ACC112 (cell line): ENCODE measurements around the gene FOXN3.

Experiments
- H2AFZ ChIP-seq: fragments of 200-600 bp; sonication (generic); one replicate; pipeline ENCODE4 v1.6.0; 2017; ENCODE audit warnings: antibody characterized with exemption, low read length; ENCODE audit not compliant: unreplicated experiment
- H3K27ac ChIP-seq: fragments of 200-600 bp; sonication (generic); 2 replicates; pipeline ENCODE4 v1.5.1; 2014; ENCODE audit warnings: low read depth, mild to moderate bottlenecking, antibody characterized with exemption, low read length, moderate library complexity
- H3K27me3 ChIP-seq: fragments of 200-600 bp; sonication (generic); 2 replicates; pipeline ENCODE4 v1.6.1; 2014; ENCODE audit warnings: mild to moderate bottlenecking, antibody characterized with exemption, low read length, moderate library complexity, mixed read lengths; ENCODE audit not compliant: insufficient read depth
- H3K36me3 ChIP-seq: fragments of 200-600 bp; sonication (generic); 2 replicates; pipeline ENCODE4 v1.6.1; 2016; ENCODE audit warnings: mild to moderate bottlenecking, antibody characterized with exemption, low read length, moderate library complexity, mixed read lengths; ENCODE audit not compliant: insufficient read depth
- H3K4me1 ChIP-seq: fragments of 200-600 bp; sonication (generic); one replicate; pipeline ENCODE4 v1.6.1; 2016; ENCODE audit warnings: low read length, mixed read lengths; ENCODE audit not compliant: insufficient read depth, unreplicated experiment, control insufficient read depth
- H3K4me3 ChIP-seq: fragments of 200-600 bp; sonication (generic); 2 replicates; pipeline ENCODE4 v1.5.1; 2014; ENCODE audit warnings: mild to moderate bottlenecking, low read depth, low read length
- H3K79me2 ChIP-seq: fragments of 200-600 bp; sonication (generic); one replicate; pipeline ENCODE4 v1.6.0; 2016; ENCODE audit warnings: low read length; ENCODE audit not compliant: control insufficient read depth, unreplicated experiment, insufficient read depth

The FOXN3 gene

DNA sequence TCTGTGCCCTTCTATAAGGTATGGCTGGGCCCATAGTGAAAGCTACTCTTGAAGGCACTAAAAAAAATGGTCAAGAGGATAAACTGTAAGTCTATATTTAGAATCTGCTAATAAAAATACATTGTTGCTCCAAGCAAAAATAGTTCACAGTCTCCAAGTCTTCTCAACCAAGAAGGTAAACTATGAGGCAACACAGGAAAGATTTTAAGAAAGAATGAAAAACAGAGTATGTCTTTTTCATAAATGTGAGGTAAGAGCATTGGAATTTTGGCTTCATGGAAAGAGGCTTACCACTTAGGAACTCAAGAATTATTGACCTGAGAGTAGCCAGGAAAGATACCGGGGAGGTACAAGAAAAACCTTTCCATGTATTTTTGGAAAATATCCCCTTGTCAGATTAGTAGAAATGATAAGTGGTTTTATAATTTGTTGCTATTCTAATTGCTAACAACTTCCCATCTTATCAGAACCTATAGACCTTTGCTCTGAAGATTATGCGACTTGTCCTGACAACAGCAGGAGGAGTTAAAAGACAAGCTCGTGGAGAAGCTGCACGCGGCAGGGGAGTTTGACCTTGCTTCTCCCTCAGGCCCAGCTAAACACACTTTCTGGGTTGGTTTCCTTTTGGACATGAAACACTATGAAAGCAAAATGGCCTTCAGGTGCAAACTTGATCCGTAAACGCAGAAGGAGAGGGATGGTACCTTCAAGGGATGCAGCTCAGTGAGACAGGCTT, 238.1 kb downstream of the FOXN3 start:
- Histone ChIP-seq H3K36me3 (no peaks in the 10 kb centered on the region), H3K4me3 (no peak overlapping the region), H3K4me1 (no peaks in the 10 kb centered on the region), H3K27ac (no peak overlapping the region), H3K27me3 (no peaks in the 10 kb centered on the region), H3K79me2 (no peaks in the 10 kb centered on the region), H2AFZ (no peak overlapping the region)

- H2AFZ ChIP-seq: no peak overlapping the region
- no peaks in the 10 kb centered on the region for H3K79me2 ChIP-seq
- H3K27ac ChIP-seq: no peak overlapping the region
- no peaks in the 10 kb centered on the region for H3K36me3 ChIP-seq
- H3K27me3 ChIP-seq: no peaks in the 10 kb centered on the region
- H3K4me1 ChIP-seq: no peaks in the 10 kb centered on the region
- H3K4me3 ChIP-seq: no peak overlapping the region
These were observed 238.7 kb downstream of the FOXN3 start for GRCh38 chr14:89178376-89178775.

GRCh38 chr14:89175881-89176799, 240.9 kb downstream of the FOXN3 start:
- Histone ChIP-seq H3K4me3 (no peak overlapping the region), H3K79me2 (no peaks in the 10 kb centered on the region), H3K4me1 (no peaks in the 10 kb centered on the region), H3K27me3 (no peaks in the 10 kb centered on the region), H3K36me3 (peaks cover 14% of the 10 kb centered on the region), H3K27ac (no peak overlapping the region), H2AFZ (no peak overlapping the region)

- H3K4me1 ChIP-seq: no peaks in the 10 kb centered on the region
- H3K36me3 ChIP-seq: peaks cover 14% of the 10 kb centered on the region
- H3K4me3 ChIP-seq: no peak overlapping the region
- no peaks in the 10 kb centered on the region for H3K79me2 ChIP-seq
- no peak overlapping the region for H2AFZ ChIP-seq
- H3K27me3 ChIP-seq: no peaks in the 10 kb centered on the region
- 0 out of 2 replicates have a peak overlapping the region, but pooled peaks have one; percentile 22 for H3K27ac ChIP-seq
These were observed 245.4 kb downstream of the FOXN3 start for GRCh38 chr14:89171628-89172027.

GRCh38 chr14:89171168-89171567, 245.9 kb downstream of the FOXN3 start:
- H3K27ac ChIP-seq: peak overlapping the region; percentile 30; the same call in 1 of the 2 replicates
- no peaks in the 10 kb centered on the region for H3K27me3 ChIP-seq
- no peaks in the 10 kb centered on the region for H3K4me1 ChIP-seq
- H3K36me3 ChIP-seq: peaks cover 14% of the 10 kb centered on the region
- no peak overlapping the region for H2AFZ ChIP-seq
- H3K4me3 ChIP-seq: no peak overlapping the region
- no peaks in the 10 kb centered on the region for H3K79me2 ChIP-seq

GRCh38 chr14:89167705-89168104, 249.3 kb downstream of the FOXN3 start:
- Histone ChIP-seq H3K27me3 (no peaks in the 10 kb centered on the region), H3K79me2 (no peaks in the 10 kb centered on the region), H3K4me3 (no peak overlapping the region), H3K4me1 (no peaks in the 10 kb centered on the region), H3K27ac (no peak overlapping the region), H3K36me3 (peaks cover 12% of the 10 kb centered on the region), H2AFZ (no peak overlapping the region)

DNA sequence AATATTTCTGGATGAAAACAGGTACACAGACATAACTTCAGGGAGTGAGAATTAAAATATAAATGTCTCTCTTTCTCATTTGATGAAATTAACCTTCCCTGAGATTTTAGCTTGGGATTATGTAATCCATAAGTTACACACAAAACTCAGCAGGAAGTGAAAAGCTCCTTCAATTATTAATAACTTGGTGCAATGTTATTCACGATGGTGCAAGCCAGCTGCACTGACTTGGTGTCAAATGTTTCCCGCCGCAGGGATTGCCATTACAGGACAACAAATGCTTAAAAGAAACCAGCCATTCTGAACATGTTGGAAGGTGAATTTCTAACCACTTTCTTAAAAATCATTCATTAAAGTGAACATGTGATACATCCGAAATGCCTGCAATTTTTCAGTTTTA, 250.4 kb downstream of the FOXN3 start:
- H3K27ac ChIP-seq: no peak overlapping the region
- no peaks in the 10 kb centered on the region for H3K4me1 ChIP-seq
- no peak overlapping the region for H3K4me3 ChIP-seq
- H3K27me3 ChIP-seq: no peaks in the 10 kb centered on the region
- H2AFZ ChIP-seq: no peak overlapping the region
- H3K36me3 ChIP-seq: peaks cover 2% of the 10 kb centered on the region; the same call in 1 of the 2 replicates
- no peaks in the 10 kb centered on the region for H3K79me2 ChIP-seq

DNA sequence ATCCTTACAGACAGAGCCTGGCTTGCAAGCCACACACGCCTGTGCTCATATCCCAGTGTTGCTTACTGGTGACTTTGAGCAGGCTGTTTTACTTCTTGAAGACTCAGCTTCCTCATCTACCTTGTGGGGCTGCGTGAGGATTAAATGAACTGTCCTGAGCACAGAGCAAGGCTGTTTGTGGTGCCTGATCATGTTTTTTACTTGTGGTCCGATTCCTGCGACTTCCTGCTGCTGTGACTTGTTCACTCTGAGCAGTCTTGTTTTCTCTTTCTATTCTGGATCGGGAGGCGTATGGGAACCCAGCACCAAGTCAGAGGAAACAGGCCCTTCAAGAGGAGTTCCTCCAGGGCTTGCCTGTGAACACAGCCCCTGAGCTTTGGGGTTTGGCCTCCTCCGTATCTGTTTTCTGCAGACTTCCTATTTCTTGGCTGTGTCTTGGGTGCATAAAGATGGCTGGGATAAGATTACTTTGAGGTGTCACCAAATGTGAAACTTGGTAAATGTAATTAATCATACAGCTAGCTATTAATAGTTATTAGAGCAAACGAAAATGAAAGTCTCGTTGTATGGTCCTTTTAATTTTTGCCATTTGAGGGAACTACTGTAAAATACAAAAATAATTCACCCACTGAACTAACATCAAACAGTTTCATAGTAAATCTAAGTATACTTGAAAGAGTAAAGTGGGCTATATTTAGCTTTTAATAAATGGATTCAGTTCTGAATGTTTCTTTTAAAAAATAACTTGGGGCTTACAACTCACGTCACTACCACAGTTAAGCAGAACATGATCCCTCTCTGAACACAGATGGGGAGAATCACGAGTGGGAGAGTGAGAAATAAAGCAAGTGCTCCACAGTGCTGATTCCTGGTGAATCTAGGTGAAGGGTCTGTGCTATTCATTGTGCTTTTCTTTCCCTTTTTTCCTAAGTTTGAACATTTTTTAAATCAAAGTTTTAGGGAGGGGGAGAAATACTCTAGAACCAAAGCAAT, 251.5 kb downstream of the FOXN3 start:
- H3K4me1 ChIP-seq: no peaks in the 10 kb centered on the region
- H3K36me3 ChIP-seq: no peaks in the 10 kb centered on the region
- no peaks in the 10 kb centered on the region for H3K27me3 ChIP-seq
- H3K27ac ChIP-seq: no peak overlapping the region
- no peak overlapping the region for H3K4me3 ChIP-seq
- H3K79me2 ChIP-seq: no peaks in the 10 kb centered on the region
- H2AFZ ChIP-seq: no peak overlapping the region

DNA sequence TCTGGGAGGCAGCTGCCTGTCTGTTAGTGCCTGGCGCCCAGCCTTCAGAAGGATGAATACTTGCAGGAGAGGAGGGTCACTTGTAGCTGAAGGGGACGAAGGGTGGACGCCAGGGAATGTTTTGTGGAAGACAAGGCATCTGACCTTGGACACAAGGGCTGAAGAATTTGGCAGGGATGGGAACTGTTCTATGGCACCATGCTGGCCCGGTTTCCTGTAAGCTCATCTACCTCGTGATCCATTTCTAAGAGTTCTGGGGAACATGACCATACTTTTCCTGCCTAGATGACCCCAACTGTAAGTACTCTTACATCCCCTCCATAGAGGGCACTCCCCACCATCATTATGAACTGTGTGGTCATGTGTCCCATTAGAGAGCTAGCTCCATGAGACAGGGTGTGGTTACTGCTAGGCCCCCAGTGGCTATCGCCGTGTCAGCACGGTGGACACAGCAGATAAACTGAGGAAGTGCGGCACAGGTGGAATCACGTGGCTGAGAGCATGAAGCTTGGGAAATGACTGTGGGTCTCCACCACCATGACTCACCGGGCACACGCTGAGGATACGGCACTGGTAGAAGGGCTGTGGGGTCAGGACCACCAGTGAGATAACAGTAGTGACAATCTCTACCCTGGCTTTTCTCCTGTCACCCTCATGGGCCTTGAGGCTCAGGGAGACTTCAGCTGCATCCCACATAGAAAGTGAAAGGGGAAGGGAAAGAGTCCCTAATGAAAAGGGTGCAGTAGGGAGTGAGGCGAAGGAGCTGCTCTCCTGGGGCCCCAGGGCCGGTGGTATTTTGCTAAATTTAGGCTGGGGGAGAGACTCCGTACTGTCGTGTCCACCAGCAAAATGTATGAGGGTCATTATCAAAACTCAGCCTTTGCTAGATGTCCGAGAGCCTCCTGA, 252.6 kb downstream of the FOXN3 start:
- H3K36me3 ChIP-seq: no peaks in the 10 kb centered on the region
- no peaks in the 10 kb centered on the region for H3K4me1 ChIP-seq
- no peaks in the 10 kb centered on the region for H3K79me2 ChIP-seq
- no peak overlapping the region for H2AFZ ChIP-seq
- no peak overlapping the region for H3K27ac ChIP-seq
- no peaks in the 10 kb centered on the region for H3K27me3 ChIP-seq
- H3K4me3 ChIP-seq: no peak overlapping the region
